Tibial nerve (tissue), 4 donors: ENCODE data around the gene HMX2.

Source experiments
- CTCF ChIP-seq, 5 experiments: fragments of 200-600 bp in 3 of 5; fragments of 450-650 bp in 2 of 5; sonication (generic) in 3 of 5; IDR thresholded peaks; one replicate each; pipeline ENCODE4 v1.5.1; 2016 to 2019; ENCODE audit warnings: antibody characterized with exemption in 5 of 5, mild to moderate bottlenecking in 3 of 5, moderate library complexity in 2 of 5
- EP300 ChIP-seq, 2 donors: sonication (generic); formaldehyde crosslinking; IDR thresholded peaks; one replicate each; pipeline ENCODE4 v1.6.1; 2017; ENCODE audit warnings: antibody characterized with exemption in 2 of 2, mild to moderate bottlenecking in 1 of 2
- POLR2A ChIP-seq, 2 donors: fragments of 450-650 bp; IDR thresholded peaks; one replicate each; pipeline ENCODE4 v1.6.1; 2017; ENCODE audit warnings: antibody characterized with exemption in 2 of 2, mild to moderate bottlenecking in 2 of 2, moderate library complexity in 2 of 2

- TF ChIP-seq CTCF (IDR thresholded peaks at IDR 0.05) (no peak), POLR2A (IDR thresholded peaks at IDR 0.05) (no peak), EP300 (IDR thresholded peaks at IDR 0.05) (no peak)
Measured at GRCh38 chr10:123117644-123118417, 30.1 kb upstream of the HMX2 start.
